Measurements from ENCODE around the gene GINS1. TPM values are rescaled to one million over a fixed set of nuclear protein-coding genes. Genes with fewer than 3 reads are reported as not detected.

The GINS1 gene
- total and polyA plus RNA-seq, 4 experiments from 2014 or later, result 0.62 to 1.3 (median 0.87) TPM

GRCh38 chr20:25483431-25484132 is 76.1 kb downstream of the GINS1 start:
- intact Hi-C loops (cut with micrococcal nuclease), result no loop called here
- H3K27ac ChIP-seq (ENCODE audit: low read depth, low read length), result no peak overlapping the region
- CTCF ChIA-PET (ENCODE audit: partially characterized antibody), result interaction anchor here (1.0 kb wide), 1 partner anchor 28 kb away, joined by 3 read pairs; no protein-coding TSS in a partner anchor
- H3K4me3 ChIP-seq (ENCODE audit: low read length in 2 of 2), result no peak overlapping the region
- H3K36me3 ChIP-seq (ENCODE audit: insufficient read depth, low read length), result no peaks in the 10 kb centered on the region
- H3K27me3 ChIP-seq (ENCODE audit: insufficient read depth, low read length), result no peaks in the 10 kb centered on the region
- H3K4me1 Mint-ChIP-seq, result peaks cover 21 to 37% (median 28%) of the 10 kb centered on the region in 4 donors
- POLR2A ChIA-PET (ENCODE audit: partially characterized antibody), result no interaction called here
- H3K4me3 Mint-ChIP-seq, result peak overlapping the region in 2 of 8 donors; percentile 10 to 19
- H3K4me1 ChIP-seq (ENCODE audit: insufficient read depth, low read length), result peaks cover 33% of the 10 kb centered on the region
- no peaks in the 10 kb centered on the region for H3K27me3 Mint-ChIP-seq
- no peaks in the 10 kb centered on the region for H3K9me3 ChIP-seq (ENCODE audit: control insufficient read depth in 1 of 2, low read length in 2 of 2)
- DNase-seq, result no peak
- no peaks in the 10 kb centered on the region for H3K36me3 Mint-ChIP-seq
- no peak overlapping the region for H3K27ac Mint-ChIP-seq
- H3K9me3 Mint-ChIP-seq, result no peaks in the 10 kb centered on the region

- Mint-ChIP-seq H3K27me3 (no peaks in the 10 kb centered on the region), H3K4me1 (peaks cover 21 to 37% (median 28%) of the 10 kb centered on the region in 4 donors), H3K27ac (peak overlapping the region in 6 of 7 donors; percentile 13 to 68 (median 55)), H3K4me3 (peak overlapping the region; percentile 30 to 83 (median 70)), H3K36me3 (no peaks in the 10 kb centered on the region), H3K9me3 (no peaks in the 10 kb centered on the region)
- no peak overlapping the region for H3K27ac ChIP-seq (ENCODE audit: low read depth, low read length)
- no peak for DNase-seq
- no peak overlapping the region for H3K4me3 ChIP-seq (ENCODE audit: low read length in 2 of 2)
- no peaks in the 10 kb centered on the region for H3K9me3 ChIP-seq (ENCODE audit: control insufficient read depth in 1 of 2, low read length in 2 of 2)
- H3K4me1 ChIP-seq (ENCODE audit: insufficient read depth, low read length), result peaks cover 33% of the 10 kb centered on the region
- POLR2A ChIA-PET (ENCODE audit: partially characterized antibody), result no interaction called here
- CTCF ChIA-PET (ENCODE audit: partially characterized antibody), result no interaction called here
- H3K36me3 ChIP-seq (ENCODE audit: insufficient read depth, low read length), result no peaks in the 10 kb centered on the region
- intact Hi-C loops (cut with micrococcal nuclease), result no loop called here
- H3K27me3 ChIP-seq (ENCODE audit: insufficient read depth, low read length), result no peaks in the 10 kb centered on the region
Measured at GRCh38 chr20:25484224-25484846, 76.9 kb downstream of the GINS1 start.

GRCh38 chr20:25484911-25485511 is 77.5 kb downstream of the GINS1 start:
- no peak for DNase-seq
- H3K9me3 ChIP-seq (ENCODE audit: control insufficient read depth in 1 of 2, low read length in 2 of 2), result no peaks in the 10 kb centered on the region
- no peak overlapping the region for H3K4me3 ChIP-seq (ENCODE audit: low read length in 2 of 2)
- peaks cover 21 to 37% (median 28%) of the 10 kb centered on the region in 4 donors for H3K4me1 Mint-ChIP-seq
- no peak overlapping the region for H3K27ac ChIP-seq (ENCODE audit: low read depth, low read length)
- no peaks in the 10 kb centered on the region for H3K36me3 ChIP-seq (ENCODE audit: insufficient read depth, low read length)
- H3K36me3 Mint-ChIP-seq, result no peaks in the 10 kb centered on the region
- no peaks in the 10 kb centered on the region for H3K27me3 ChIP-seq (ENCODE audit: insufficient read depth, low read length)
- H3K4me1 ChIP-seq (ENCODE audit: insufficient read depth, low read length), result peaks cover 33% of the 10 kb centered on the region
- peak overlapping the region in 6 of 7 donors; percentile 43 to 68 (median 56) for H3K27ac Mint-ChIP-seq
- H3K27me3 Mint-ChIP-seq, result no peaks in the 10 kb centered on the region
- no peaks in the 10 kb centered on the region for H3K9me3 Mint-ChIP-seq
- intact Hi-C loops (cut with micrococcal nuclease), result no loop called here
- H3K4me3 Mint-ChIP-seq, result peak overlapping the region; percentile 30 to 83 (median 70)
- ChIA-PET CTCF (ENCODE audit: partially characterized antibody) (no interaction called here), POLR2A (ENCODE audit: partially characterized antibody) (no interaction called here)

- no peaks in the 10 kb centered on the region for H3K36me3 Mint-ChIP-seq
- POLR2A ChIA-PET (ENCODE audit: partially characterized antibody), result no interaction called here
- peaks cover 33% of the 10 kb centered on the region for H3K4me1 ChIP-seq (ENCODE audit: insufficient read depth, low read length)
- H3K9me3 Mint-ChIP-seq, result no peaks in the 10 kb centered on the region
- H3K36me3 ChIP-seq (ENCODE audit: insufficient read depth, low read length), result no peaks in the 10 kb centered on the region
- no peaks in the 10 kb centered on the region for H3K27me3 ChIP-seq (ENCODE audit: insufficient read depth, low read length)
- H3K4me3 ChIP-seq (ENCODE audit: low read length in 2 of 2), result no peak overlapping the region
- intact Hi-C loops (cut with micrococcal nuclease), result no loop called here
- CTCF ChIA-PET (ENCODE audit: partially characterized antibody), result no interaction called here
- peaks cover 21 to 37% (median 28%) of the 10 kb centered on the region in 4 donors for H3K4me1 Mint-ChIP-seq
- H3K4me3 Mint-ChIP-seq, result peak overlapping the region in 2 of 8 donors; percentile 23 to 30
- H3K27ac Mint-ChIP-seq, result no peak overlapping the region
- H3K27me3 Mint-ChIP-seq, result no peaks in the 10 kb centered on the region
- no peaks in the 10 kb centered on the region for H3K9me3 ChIP-seq (ENCODE audit: control insufficient read depth in 1 of 2, low read length in 2 of 2)
- H3K27ac ChIP-seq (ENCODE audit: low read depth, low read length), result no peak overlapping the region
- DNase-seq, result no peak
Measured at GRCh38 chr20:25485872-25486271, 78.4 kb downstream of the GINS1 start.

DNA sequence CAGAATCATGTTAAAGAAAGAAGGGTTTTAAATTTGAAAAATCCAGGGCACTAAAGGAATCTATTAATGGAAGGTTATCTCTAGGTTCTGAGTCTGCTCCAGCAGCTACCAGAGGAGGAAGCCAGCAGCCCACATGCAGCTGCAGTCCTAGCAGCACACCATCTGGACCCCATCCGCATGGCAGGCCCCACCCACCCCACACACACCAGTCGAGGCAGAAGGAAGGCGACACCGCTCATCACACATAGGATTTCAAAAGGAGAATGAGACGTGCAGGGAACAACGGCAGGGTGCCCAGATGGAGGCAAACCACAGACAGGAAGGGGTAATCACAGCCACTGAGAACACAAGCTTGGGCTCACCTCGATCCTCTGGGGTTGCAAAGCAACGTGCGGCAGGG is 78.9 kb downstream of the GINS1 start:
- no peaks in the 10 kb centered on the region for H3K27me3 ChIP-seq (ENCODE audit: insufficient read depth, low read length)
- Mint-ChIP-seq H3K4me3 (peak overlapping the region in 1 of 8 donors; percentile 23), H3K27ac (peak overlapping the region in 3 of 7 donors; percentile 1 to 52 (median 42)), H3K9me3 (no peaks in the 10 kb centered on the region), H3K27me3 (no peaks in the 10 kb centered on the region), H3K36me3 (no peaks in the 10 kb centered on the region), H3K4me1 (peaks cover 21 to 37% (median 28%) of the 10 kb centered on the region in 4 donors)
- no peak for DNase-seq
- H3K4me3 ChIP-seq (ENCODE audit: low read length in 2 of 2), result no peak overlapping the region
- no peaks in the 10 kb centered on the region for H3K9me3 ChIP-seq (ENCODE audit: control insufficient read depth in 1 of 2, low read length in 2 of 2)
- CTCF ChIA-PET (ENCODE audit: partially characterized antibody), result no interaction called here
- no peaks in the 10 kb centered on the region for H3K36me3 ChIP-seq (ENCODE audit: insufficient read depth, low read length)
- no peak overlapping the region for H3K27ac ChIP-seq (ENCODE audit: low read depth, low read length)
- POLR2A ChIA-PET (ENCODE audit: partially characterized antibody), result no interaction called here
- peaks cover 33% of the 10 kb centered on the region for H3K4me1 ChIP-seq (ENCODE audit: insufficient read depth, low read length)
- intact Hi-C loops (cut with micrococcal nuclease), result no loop called here

GRCh38 chr20:25487306-25487705 is 79.8 kb downstream of the GINS1 start:
- peaks cover 21 to 37% (median 28%) of the 10 kb centered on the region in 4 donors for H3K4me1 Mint-ChIP-seq
- POLR2A ChIA-PET (ENCODE audit: partially characterized antibody), result no interaction called here
- Histone ChIP-seq H3K27ac (ENCODE audit: low read depth, low read length) (no peak overlapping the region), H3K9me3 (ENCODE audit: control insufficient read depth in 1 of 2, low read length in 2 of 2) (no peaks in the 10 kb centered on the region), H3K4me3 (ENCODE audit: low read length in 2 of 2) (no peak overlapping the region), H3K27me3 (ENCODE audit: insufficient read depth, low read length) (no peaks in the 10 kb centered on the region), H3K4me1 (ENCODE audit: insufficient read depth, low read length) (peaks cover 33% of the 10 kb centered on the region), H3K36me3 (ENCODE audit: insufficient read depth, low read length) (no peaks in the 10 kb centered on the region)
- DNase-seq, result no peak
- H3K4me3 Mint-ChIP-seq, result no peak overlapping the region
- H3K36me3 Mint-ChIP-seq, result no peaks in the 10 kb centered on the region
- intact Hi-C loops (cut with micrococcal nuclease), result no loop called here
- CTCF ChIA-PET (ENCODE audit: partially characterized antibody), result no interaction called here
- no peaks in the 10 kb centered on the region for H3K9me3 Mint-ChIP-seq
- H3K27me3 Mint-ChIP-seq, result no peaks in the 10 kb centered on the region
- H3K27ac Mint-ChIP-seq, result no peak overlapping the region

- CTCF ChIA-PET (ENCODE audit: partially characterized antibody), result no interaction called here
- Mint-ChIP-seq H3K27ac (no peak overlapping the region), H3K4me1 (peaks cover 21 to 37% (median 28%) of the 10 kb centered on the region in 4 donors)
Measured at GRCh38 chr20:25487975-25488374, 80.5 kb downstream of the GINS1 start.

More at GRCh38 chr20:25487975-25488374, 80.5 kb downstream of the GINS1 start:
- POLR2A ChIA-PET (ENCODE audit: partially characterized antibody), result no interaction called here
- DNase-seq, result no peak
- no peaks in the 10 kb centered on the region for H3K36me3 ChIP-seq (ENCODE audit: insufficient read depth, low read length)
- H3K4me3 ChIP-seq (ENCODE audit: low read length in 2 of 2), result no peak overlapping the region
- H3K36me3 Mint-ChIP-seq, result no peaks in the 10 kb centered on the region
- peaks cover 33% of the 10 kb centered on the region for H3K4me1 ChIP-seq (ENCODE audit: insufficient read depth, low read length)
- H3K4me3 Mint-ChIP-seq, result no peak overlapping the region
- no peaks in the 10 kb centered on the region for H3K27me3 ChIP-seq (ENCODE audit: insufficient read depth, low read length)
- no peak overlapping the region for H3K27ac ChIP-seq (ENCODE audit: low read depth, low read length)
- no peaks in the 10 kb centered on the region for H3K27me3 Mint-ChIP-seq
- no peaks in the 10 kb centered on the region for H3K9me3 Mint-ChIP-seq
- intact Hi-C loops (cut with micrococcal nuclease), result no loop called here
- H3K9me3 ChIP-seq (ENCODE audit: control insufficient read depth in 1 of 2, low read length in 2 of 2), result no peaks in the 10 kb centered on the region

Data from CD4-positive, alpha-beta memory T cell (primary cell).